ENCODE results near the gene XXYLT1. TPM values are rescaled to one million over a fixed set of nuclear protein-coding genes. Genes with fewer than 3 reads are reported as not detected.

XXYLT1 gene
- total and polyA plus RNA-seq, 2 of the 4 experiments (the other 2 are of a cell fraction): 14.7 to 18.1 TPM

- Histone ChIP-seq H2BK120ac (ENCODE audit: low read depth, low read length) (peak overlapping the region; percentile 97), H3K56ac (ENCODE audit: extremely low read depth, insufficient read depth, low read length) (peak overlapping the region; percentile 79), H3K9me3 (ENCODE audit: control insufficient read depth, insufficient read depth, low read length) (no peaks in the 10 kb centered on the region; the same call in 1 of the 2 replicates), H3K4ac (ENCODE audit: low read depth, low read length) (peak overlapping the region; percentile 98), H3K79me1 (ENCODE audit: low read depth in 1 of 2, low read length in 2 of 2) (peaks cover 36 to 52% of the 10 kb centered on the region in 2 experiments), H3K9me1 (ENCODE audit: insufficient read depth, low read length) (peaks cover 17% of the 10 kb centered on the region), H3K23ac (ENCODE audit: low read depth, low read length) (peak overlapping the region; percentile 96), H4K91ac (ENCODE audit: insufficient read depth, low read depth, low read length) (peak overlapping the region; percentile 96), H3K27ac (ENCODE audit: insufficient read depth, low read length) (peak overlapping the region; percentile 99), H4K8ac (ENCODE audit: low read depth in 2 of 2, low read length in 2 of 2) (peak overlapping the region; percentile 77 to 96), H3K36me3 (ENCODE audit: control insufficient read depth, insufficient read depth, low read length) (no peaks in the 10 kb centered on the region), H3K14ac (replicated peaks; ENCODE audit: low read depth, low read length) (peak overlapping the region; percentile 89), H3K4me3 (ENCODE audit: insufficient read depth, low read depth, low read length) (no peak overlapping the region), H3K18ac (ENCODE audit: low read depth, low read length) (peak overlapping the region; percentile 98), H3K4me1 (ENCODE audit: control insufficient read depth, insufficient read depth, low read length) (peaks cover 30% of the 10 kb centered on the region), H3K27me3 (ENCODE audit: control insufficient read depth, insufficient read depth, low read length) (no peaks in the 10 kb centered on the region), H3K9ac (ENCODE audit: low read depth, low read length) (peak overlapping the region; percentile 75), H2BK15ac (ENCODE audit: low read depth, low read length) (peak overlapping the region; percentile 84), H2BK20ac (ENCODE audit: low read depth, low read length) (peak overlapping the region; percentile 91), H3K4me2 (ENCODE audit: low read depth, low read length) (peak overlapping the region; percentile 64), H2AK9ac (replicated peaks; ENCODE audit: low read depth, low read length, poor library complexity) (peak overlapping the region; percentile 94), H2BK5ac (ENCODE audit: low read depth, low read length, poor library complexity, severe bottlenecking) (peak overlapping the region; percentile 97), H2AFZ (replicated peaks; ENCODE audit: low read length, poor library complexity) (peak overlapping the region; percentile 89), H2AK5ac (ENCODE audit: low read depth, low read length) (peak overlapping the region; percentile 98), H4K20me1 (ENCODE audit: insufficient read depth, low read length) (no peaks in the 10 kb centered on the region), H4K5ac (ENCODE audit: low read depth, low read length) (peak overlapping the region; percentile 98)
- peak; percentile 62 for ATAC-seq (ENCODE audit: low read depth)
- in situ Hi-C loops (cut with MboI; ENCODE audit: low sequenced_read_pairs) (no loop called here), intact Hi-C loops (cut with micrococcal nuclease) (no loop called here), dilution Hi-C loops (cut with HindIII; ENCODE audit: low sequenced_read_pairs, unreplicated experiment) (no loop called here)
- ChIA-PET CTCF (interaction anchor here (0.8 to 1.2 kb wide), 3 partner anchors 15 to 528 kb away, joined by 3 to 5 read pairs (median 3); no protein-coding TSS in a partner anchor), POLR2A (ENCODE audit: unreplicated experiment) (interaction anchor here (0.5 kb wide), 1 partner anchor 811 kb away, joined by 11 read pairs; no protein-coding TSS in a partner anchor)
- no TSS peak for BruUV-seq (replicated peaks)
- TF ChIP-seq NFE2L2 (IDR thresholded peaks at IDR 0.05; ENCODE audit: low read depth, low read length) (no peak), RCOR1 (IDR thresholded peaks at IDR 0.05; ENCODE audit: insufficient replicate concordance, low read length) (peak; percentile 4)
- DNase-seq: peak; percentile 88
- 9% methylated on average over 5 of the region's 13 CpGs; no CpG with 5 or more reads in 1 of the 2 experiments for WGBS, 2 experiments (ENCODE audit: extremely low coverage in 2 of 2, insufficient read length in 1 of 2)
Measured at GRCh38 chr3:195210266-195210973, 60.5 kb downstream of the XXYLT1 start.

Measured in IMR-90 (cell line).